ENCODE data around the gene RPL7A. TPM values are rescaled to one million over a fixed set of nuclear protein-coding genes. Genes with fewer than 3 reads are reported as not detected.

The RPL7A gene
- total and polyA plus RNA-seq, 2 of the 13 experiments (the other 11 are each of a cell fraction or from before 2014, with no cell fraction given) = 2,401 to 2,938 TPM

- no peak for TF ChIP-seq THAP11 (CRISPR knock-in tag; IDR thresholded peaks at IDR 0.05)
- TF ChIP-seq XBP1 (CRISPR knock-in tag; IDR thresholded peaks at IDR 0.05) = no peak
- no peak for TF ChIP-seq ELF3 (CRISPR knock-in tag; IDR thresholded peaks at IDR 0.05)
- no peak for TF ChIP-seq HNRNPUL1 (IDR thresholded peaks at IDR 0.05; ENCODE audit: low read depth, low read length)
- no peak for TF ChIP-seq ZNF740 (CRISPR knock-in tag; IDR thresholded peaks at IDR 0.05)
- TF ChIP-seq NRL (CRISPR knock-in tag; IDR thresholded peaks at IDR 0.05; ENCODE audit: borderline replicate concordance) = no peak
- TF ChIP-seq ZSCAN29 (CRISPR knock-in tag; conservative IDR thresholded peaks at IDR 0.05) = no peak
- TF ChIP-seq SATB2 (CRISPR knock-in tag; IDR thresholded peaks at IDR 0.05) = no peak
- TF ChIP-seq SIX1 (CRISPR knock-in tag; IDR thresholded peaks at IDR 0.05; ENCODE audit: borderline replicate concordance) = no peak
- TF ChIP-seq ZNF510 (CRISPR knock-in tag; IDR thresholded peaks at IDR 0.05; ENCODE audit: low read depth) = no peak
Observed at GRCh38 chr9:133344071-133344470, 3.9 kb upstream of the RPL7A start (continued).

GRCh38 chr9:133344979-133345378 is 3.0 kb upstream of the RPL7A start:
- Histone ChIP-seq H4K20me1 (ENCODE audit: insufficient read depth, low read length) (peaks cover 7% of the 10 kb centered on the region), H3K27ac (ENCODE audit: extremely low read length, insufficient read depth, low read length) (no peak overlapping the region), H2AFZ (ENCODE audit: low read length) (no peak overlapping the region), H3K27me3 (ENCODE audit: control insufficient read depth in 1 of 2, insufficient read depth in 2 of 2, low read length in 2 of 2) (no peaks in the 10 kb centered on the region; a peak in 1 of 5 replicates), H3K79me2 (ENCODE audit: insufficient read depth, low read length) (peaks cover 34% of the 10 kb centered on the region), H3K9me3 (ENCODE audit: low read length) (no peaks in the 10 kb centered on the region), H3K4me3 (replicated peaks in 1 of 3; ENCODE audit: insufficient read depth in 1 of 3, low read depth in 2 of 3, low read length in 3 of 3) (no peak overlapping the region), H3K36me3 (replicated peaks in 1 of 2; ENCODE audit: control insufficient read depth in 1 of 2, insufficient read depth in 2 of 2, low read length in 2 of 2) (peaks cover 8 to 64% of the 10 kb centered on the region in 2 experiments), H3K4me2 (ENCODE audit: low read depth, low read length) (no peak overlapping the region), H3K9ac (ENCODE audit: insufficient read depth, low read depth, low read length) (no peak overlapping the region), H3K4me1 (ENCODE audit: insufficient read depth, low read length) (peaks cover 23% of the 10 kb centered on the region)
- intact Hi-C loops (cut with micrococcal nuclease; ENCODE audit: unreplicated experiment) (no loop called here), in situ Hi-C loops (cut with HindIII; ENCODE audit: extremely low pct_ligation_motif_present, low pct_unique_long_range_greater_than_20kb) (no loop called here)
- ChIA-PET CTCF (ENCODE audit: low intra/inter-chr PET ratio, low total read pairs) (no interaction called here), POLR2A (no interaction called here)
- no peak for TF ChIP-seq ATF2 (CRISPR knock-in tag; IDR thresholded peaks at IDR 0.05)
- TF ChIP-seq NCOA1 (CRISPR knock-in tag; IDR thresholded peaks at IDR 0.05) = no peak
- TF ChIP-seq, protein P1, sequence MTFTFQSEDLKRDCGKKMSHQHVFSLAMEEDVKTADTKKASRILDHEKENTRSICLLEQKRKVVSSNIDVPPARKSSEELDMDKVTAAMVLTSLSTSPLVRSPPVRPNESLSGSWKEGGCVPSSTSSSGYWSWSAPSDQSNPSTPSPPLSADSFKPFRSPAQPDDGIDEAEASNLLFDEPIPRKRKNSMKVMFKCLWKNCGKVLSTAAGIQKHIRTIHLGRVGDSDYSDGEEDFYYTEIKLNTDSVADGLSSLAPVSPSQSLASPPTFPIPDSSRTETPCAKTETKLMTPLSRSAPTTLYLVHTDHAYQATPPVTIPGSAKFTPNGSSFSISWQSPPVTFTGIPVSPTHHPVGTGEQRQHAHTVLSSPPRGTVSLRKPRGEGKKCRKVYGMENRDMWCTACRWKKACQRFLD (CRISPR knock-in tag; IDR thresholded peaks at IDR 0.05; ENCODE audit: borderline replicate concordance) = no peak
- TF ChIP-seq HNF4G (IDR thresholded peaks at IDR 0.05; ENCODE audit: borderline replicate concordance, low read depth, low read length) = no peak
- TF ChIP-seq HNF4G (CRISPR knock-in tag; IDR thresholded peaks at IDR 0.05; ENCODE audit: borderline replicate concordance, low read depth) = no peak
- FAIRE-seq (no peak), ATAC-seq (no peak), DNase-seq (ENCODE audit: low spot score) (no peak)
- WGBS (ENCODE audit: low lambda C conversion rate) = 98% methylated on average over 12 of the region's 12 CpGs
- BruUV-seq (replicated peaks) = no TSS peak

Data from HepG2 (cell line).